Muscle of leg (tissue), 11 donors: Measurements from ENCODE around the gene AEBP1. TPM values are rescaled to one million over a fixed set of nuclear protein-coding genes. Genes with fewer than 3 reads are reported as not detected.
A peak's percentile ranks its signal among the peaks of the same experiment; 100 is the strongest.

Experiments
- DNase-seq: peaks from one replicate; pipeline ENCODE4 v3.0.0; 2013
- H3K27ac ChIP-seq: one replicate; pipeline ENCODE4 v1.5.1; 2013; ENCODE audit warnings: mild to moderate bottlenecking, low read length, control low read depth
- H3K27me3 ChIP-seq: one replicate; pipeline ENCODE4 v1.6.1; 2013; ENCODE audit warnings: low read length; ENCODE audit not compliant: control insufficient read depth, insufficient read depth
- H3K36me3 ChIP-seq: one replicate; pipeline ENCODE4 v1.6.1; 2013; ENCODE audit warnings: low read length; ENCODE audit not compliant: control insufficient read depth, insufficient read depth
- H3K4me1 ChIP-seq: one replicate; pipeline ENCODE4 v1.6.1; 2013; ENCODE audit warnings: low read length; ENCODE audit not compliant: control insufficient read depth, insufficient read depth
- H3K4me3 ChIP-seq: one replicate; pipeline ENCODE4 v1.5.1; 2013; ENCODE audit warnings: low read length, control low read depth
- H3K9me3 ChIP-seq: replicated peaks from 2 replicates; pipeline ENCODE4 v1.6.1; 2013; ENCODE audit warnings: low read depth, low read length; ENCODE audit not compliant: control insufficient read depth
- WGBS: methylation state at CpG from one replicate; pipeline ENCODE4 v1.1.5; 2013; ENCODE audit warnings: missing lambda C conversion rate; ENCODE audit not compliant: insufficient coverage; 5-methylcytosine and 5-hydroxymethylcytosine counted together
- polyA plus RNA-seq, 8 donors: library from polyadenylated mRNA; unstranded; fragments of 120-200 nt; gene quantifications; one replicate each; pipeline versions ENCODE4 v1.2.1 to v1.2.3, GENCODE V29; 2013; ENCODE audit warnings: inconsistent platforms in 1 of 8, low replicate concordance in 1 of 8; ENCODE audit not compliant: insufficient read length in 8 of 8, insufficient read depth in 1 of 8
- total RNA-seq: library from RNA; stranded (reverse); fragments of 120-200 nt; gene quantifications from one replicate; pipeline ENCODE4 v1.2.4, GENCODE V29; 2013

AEBP1 gene
- total and polyA plus RNA-seq, 9 donors: 64.8 to 152 (median 93.7) TPM

- peaks cover 57% of the 10 kb centered on the region for H3K4me1 ChIP-seq
- H3K9me3 ChIP-seq: no peaks in the 10 kb centered on the region
- WGBS: 79% methylated on average over 14 of the region's 16 CpGs
- H3K4me3 ChIP-seq: no peak overlapping the region
- H3K36me3 ChIP-seq: peaks cover 82% of the 10 kb centered on the region
- H3K27ac ChIP-seq: no peak overlapping the region
- no peaks in the 10 kb centered on the region for H3K27me3 ChIP-seq
- no peak for DNase-seq
These were observed 7.6 kb downstream of the AEBP1 start for GRCh38 chr7:44111761-44112160.

DNA sequence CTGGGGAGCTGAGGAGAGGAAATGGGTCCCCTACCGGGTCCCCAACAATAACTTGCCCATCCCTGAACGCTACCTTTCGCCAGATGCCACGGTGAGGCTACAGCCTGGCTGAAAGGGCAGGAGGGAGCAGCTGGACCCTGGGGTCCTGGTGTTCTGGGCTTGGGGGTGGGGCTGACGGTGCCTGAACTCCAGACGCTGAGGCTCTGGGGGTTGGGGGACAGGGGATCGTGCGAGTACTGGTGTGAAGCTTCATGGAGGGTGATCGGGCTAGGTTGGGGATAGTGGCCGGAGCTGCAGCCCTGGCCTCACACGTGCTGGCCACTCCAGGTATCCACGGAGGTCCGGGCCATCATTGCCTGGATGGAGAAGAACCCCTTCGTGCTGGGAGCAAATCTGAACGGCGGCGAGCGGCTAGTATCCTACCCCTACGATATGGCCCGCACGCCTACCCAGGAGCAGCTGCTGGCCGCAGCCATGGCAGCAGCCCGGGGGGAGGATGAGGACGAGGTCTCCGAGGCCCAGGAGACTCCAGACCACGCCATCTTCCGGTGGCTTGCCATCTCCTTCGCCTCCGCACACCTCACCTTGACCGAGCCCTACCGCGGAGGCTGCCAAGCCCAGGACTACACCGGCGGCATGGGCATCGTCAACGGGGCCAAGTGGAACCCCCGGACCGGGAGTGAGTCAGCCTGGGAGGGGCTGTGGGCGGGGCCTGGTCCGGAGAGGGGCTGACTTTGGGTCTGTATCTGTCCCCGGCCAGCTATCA is 8.3 kb downstream of the AEBP1 start:
- WGBS: 50% methylated on average over 33 of the region's 41 CpGs
- peaks cover 58% of the 10 kb centered on the region for H3K4me1 ChIP-seq
- H3K27me3 ChIP-seq: no peaks in the 10 kb centered on the region
- H3K4me3 ChIP-seq: no peak overlapping the region
- H3K9me3 ChIP-seq: no peaks in the 10 kb centered on the region
- no peak for DNase-seq
- H3K36me3 ChIP-seq: peaks cover 86% of the 10 kb centered on the region
- H3K27ac ChIP-seq: no peak overlapping the region

DNA sequence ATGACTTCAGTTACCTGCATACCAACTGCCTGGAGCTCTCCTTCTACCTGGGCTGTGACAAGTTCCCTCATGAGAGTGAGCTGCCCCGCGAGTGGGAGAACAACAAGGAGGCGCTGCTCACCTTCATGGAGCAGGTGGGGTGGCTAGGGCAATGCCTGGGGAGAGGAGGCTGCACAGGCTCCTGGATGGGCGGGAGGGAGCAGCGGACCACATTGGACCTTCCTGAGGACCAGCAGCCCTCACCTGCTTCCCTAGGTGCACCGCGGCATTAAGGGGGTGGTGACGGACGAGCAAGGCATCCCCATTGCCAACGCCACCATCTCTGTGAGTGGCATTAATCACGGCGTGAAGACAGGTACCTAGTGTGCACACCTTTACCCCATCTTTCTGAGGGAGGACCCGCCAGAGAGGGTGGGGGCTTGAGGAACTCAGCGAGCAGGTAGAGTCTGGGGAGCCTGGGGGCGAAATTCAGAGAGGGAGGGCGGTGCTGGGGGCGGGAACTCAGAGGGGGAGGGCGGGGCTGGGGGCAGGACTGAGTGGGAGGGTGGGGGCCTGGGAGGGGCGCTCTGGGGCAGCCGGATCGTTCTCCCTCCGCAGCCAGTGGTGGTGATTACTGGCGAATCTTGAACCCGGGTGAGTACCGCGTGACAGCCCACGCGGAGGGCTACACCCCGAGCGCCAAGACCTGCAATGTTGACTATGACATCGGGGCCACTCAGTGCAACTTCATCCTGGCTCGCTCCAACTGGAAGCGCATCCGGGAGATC is 9.0 kb downstream of the AEBP1 start:
- H3K4me1 ChIP-seq: peaks cover 58% of the 10 kb centered on the region
- WGBS: 77% methylated on average over 27 of the region's 34 CpGs
- no peaks in the 10 kb centered on the region for H3K27me3 ChIP-seq
- DNase-seq: no peak
- no peak overlapping the region for H3K4me3 ChIP-seq
- no peak overlapping the region for H3K27ac ChIP-seq
- no peaks in the 10 kb centered on the region for H3K9me3 ChIP-seq
- H3K36me3 ChIP-seq: peaks cover 92% of the 10 kb centered on the region

- peaks cover 87% of the 10 kb centered on the region for H3K36me3 ChIP-seq
- no peak overlapping the region for H3K4me3 ChIP-seq
- H3K4me1 ChIP-seq: peaks cover 58% of the 10 kb centered on the region
- peak overlapping the region; percentile 65 for H3K27ac ChIP-seq
- WGBS: 88% methylated on average over 20 of the region's 24 CpGs
- no peaks in the 10 kb centered on the region for H3K9me3 ChIP-seq
- DNase-seq: no peak
- no peaks in the 10 kb centered on the region for H3K27me3 ChIP-seq
These were observed 9.7 kb downstream of the AEBP1 start for GRCh38 chr7:44113764-44114354.

GRCh38 chr7:44114586-44115310 is 10.6 kb downstream of the AEBP1 start:
- 80% methylated on average over 12 of the region's 12 CpGs for WGBS
- peaks cover 86% of the 10 kb centered on the region for H3K36me3 ChIP-seq
- H3K4me3 ChIP-seq: no peak overlapping the region
- H3K4me1 ChIP-seq: peaks cover 63% of the 10 kb centered on the region
- no peaks in the 10 kb centered on the region for H3K9me3 ChIP-seq
- peak overlapping the region; percentile 69 for H3K27ac ChIP-seq
- no peaks in the 10 kb centered on the region for H3K27me3 ChIP-seq
- peak; percentile 89 for DNase-seq

GRCh38 chr7:44116087-44116788 is 12.1 kb downstream of the AEBP1 start:
- WGBS: 91% methylated on average over 9 of the region's 17 CpGs
- no peak overlapping the region for H3K4me3 ChIP-seq
- DNase-seq: no peak
- no peaks in the 10 kb centered on the region for H3K27me3 ChIP-seq
- no peaks in the 10 kb centered on the region for H3K9me3 ChIP-seq
- H3K4me1 ChIP-seq: peaks cover 63% of the 10 kb centered on the region
- H3K36me3 ChIP-seq: peaks cover 86% of the 10 kb centered on the region
- H3K27ac ChIP-seq: peak overlapping the region; percentile 69

- DNase-seq: no peak
- peaks cover 85% of the 10 kb centered on the region for H3K36me3 ChIP-seq
- 91% methylated on average over 23 of the region's 25 CpGs for WGBS
- no peak overlapping the region for H3K27ac ChIP-seq
- H3K27me3 ChIP-seq: no peaks in the 10 kb centered on the region
- no peak overlapping the region for H3K4me3 ChIP-seq
- H3K9me3 ChIP-seq: no peaks in the 10 kb centered on the region
- peaks cover 66% of the 10 kb centered on the region for H3K4me1 ChIP-seq
These were observed 12.9 kb downstream of the AEBP1 start for GRCh38 chr7:44116789-44117666.

DNA sequence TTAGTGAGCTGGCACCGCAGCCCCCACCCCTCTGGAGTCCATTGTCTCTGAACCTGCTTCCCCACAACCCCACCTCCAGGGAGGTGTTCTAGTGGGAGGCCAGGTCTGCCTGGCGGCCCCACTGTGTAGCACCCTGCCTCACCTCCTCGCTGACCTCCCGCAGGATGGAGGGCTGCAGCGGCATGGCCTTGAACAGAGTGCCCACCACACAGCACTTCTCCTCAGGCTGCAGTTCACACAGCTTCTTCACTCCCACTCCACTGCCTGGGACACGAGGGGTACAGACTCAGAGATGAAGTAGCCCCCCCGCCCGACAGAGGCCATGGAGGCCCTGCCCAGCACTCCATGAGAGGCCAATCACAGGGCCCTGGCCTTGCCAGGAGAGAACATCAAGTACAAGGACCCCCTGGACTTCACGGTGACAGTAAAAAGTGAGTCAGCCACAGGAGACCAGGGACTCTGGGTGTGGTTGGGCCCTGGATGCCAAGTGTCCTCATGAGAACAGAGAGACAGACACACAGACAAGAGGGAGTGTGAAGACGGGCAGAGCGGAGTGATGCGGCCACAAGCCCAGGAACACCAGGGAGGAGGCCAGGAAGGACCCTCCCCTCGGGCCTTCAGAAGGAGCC is 13.8 kb downstream of the AEBP1 start:
- Histone ChIP-seq H3K27ac (no peak overlapping the region), H3K27me3 (no peaks in the 10 kb centered on the region), H3K36me3 (peaks cover 81% of the 10 kb centered on the region), H3K4me3 (no peak overlapping the region), H3K9me3 (no peaks in the 10 kb centered on the region), H3K4me1 (peaks cover 64% of the 10 kb centered on the region)
- no peak for DNase-seq
- WGBS: 83% methylated on average over 10 of the region's 13 CpGs
